ENCODE data around the gene KAT8.
A peak's percentile ranks its signal among the peaks of the same experiment; 100 is the strongest.

The KAT8 gene

DNA sequence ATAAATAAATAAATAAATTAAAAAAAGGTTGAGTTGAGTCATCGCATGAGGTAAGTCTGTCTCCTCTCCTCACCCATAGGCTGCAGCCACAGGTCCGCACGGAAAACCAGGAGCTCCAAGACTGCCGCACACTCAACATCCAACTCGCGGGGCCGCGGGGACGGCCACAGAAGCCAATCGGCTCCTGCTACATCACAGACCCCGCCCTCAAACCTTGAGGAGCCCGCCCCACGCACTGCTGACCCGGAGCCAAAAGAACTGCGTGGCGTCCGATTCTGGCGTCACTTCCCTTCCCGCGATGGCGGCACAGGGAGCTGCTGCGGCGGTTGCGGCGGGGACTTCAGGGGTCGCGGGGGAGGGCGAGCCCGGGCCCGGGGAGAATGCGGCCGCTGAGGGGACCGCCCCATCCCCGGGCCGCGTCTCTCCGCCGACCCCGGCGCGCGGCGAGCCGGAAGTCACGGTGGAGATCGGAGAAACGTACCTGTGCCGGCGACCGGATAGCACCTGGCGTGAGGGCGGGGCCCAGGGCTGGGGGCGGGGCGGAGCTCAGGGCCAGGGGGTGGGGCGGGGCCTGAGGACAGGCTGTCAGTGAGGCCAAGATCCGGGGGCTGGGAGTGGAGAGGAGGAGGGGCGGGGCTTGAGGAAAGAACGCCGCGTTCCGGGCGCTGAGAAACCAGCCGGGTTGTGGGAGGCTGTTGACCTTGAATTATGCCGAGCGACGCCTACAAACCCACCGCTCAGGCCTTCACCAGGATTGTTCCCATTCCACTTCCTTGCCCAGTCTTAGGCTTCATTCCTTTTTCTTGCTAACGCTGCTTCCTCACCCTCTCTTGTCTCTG lies at the start of gene KAT8:
TSS of gene KAT8 (plus strand) at position 281 of the 839 bp plus-strand sequence. CDS start at position 299, 18 bp downstream.
- DNase-seq: peak; percentile 94 to 95

GRCh38 chr16:31071861-31072260 lies 45.6 kb upstream of the KAT8 start:
- peak in 1 of 2 experiments; percentile 15 for DNase-seq

DNA sequence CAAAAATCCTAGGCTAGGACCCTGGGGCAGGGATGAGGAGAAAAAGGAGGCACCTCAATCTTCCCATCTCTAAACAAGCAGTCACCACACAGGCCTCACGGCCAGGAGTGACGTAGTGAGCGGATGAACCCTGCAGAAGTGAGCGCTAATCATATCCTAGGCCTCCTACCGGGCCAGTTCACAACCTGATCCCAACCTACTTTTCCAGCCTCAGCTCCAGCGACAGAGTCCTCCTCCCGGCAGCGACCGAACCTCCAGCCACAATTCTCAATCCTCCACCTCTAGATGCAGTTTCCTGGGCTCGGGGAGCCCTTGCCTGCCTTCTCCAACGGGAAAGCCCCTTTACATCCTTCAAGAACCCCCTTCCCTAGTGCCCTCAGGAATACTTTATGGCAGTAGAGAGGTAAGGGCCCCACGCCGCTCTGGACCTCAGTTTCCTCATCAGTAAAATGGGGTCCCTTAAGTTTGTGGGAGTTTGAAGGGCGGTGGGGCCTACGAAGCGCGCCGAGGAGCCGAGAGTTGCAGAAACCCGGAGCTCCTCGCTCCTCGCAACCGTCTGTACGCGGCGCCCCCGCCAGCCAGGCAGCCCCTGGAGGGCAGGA lies 44.8 kb upstream of the KAT8 start:
- peak in 1 of 2 experiments; percentile 33 for DNase-seq

- DNase-seq: peak; percentile 63 to 81
Measured at GRCh38 chr16:31073142-31073969, 44.1 kb upstream of the KAT8 start.

DNA sequence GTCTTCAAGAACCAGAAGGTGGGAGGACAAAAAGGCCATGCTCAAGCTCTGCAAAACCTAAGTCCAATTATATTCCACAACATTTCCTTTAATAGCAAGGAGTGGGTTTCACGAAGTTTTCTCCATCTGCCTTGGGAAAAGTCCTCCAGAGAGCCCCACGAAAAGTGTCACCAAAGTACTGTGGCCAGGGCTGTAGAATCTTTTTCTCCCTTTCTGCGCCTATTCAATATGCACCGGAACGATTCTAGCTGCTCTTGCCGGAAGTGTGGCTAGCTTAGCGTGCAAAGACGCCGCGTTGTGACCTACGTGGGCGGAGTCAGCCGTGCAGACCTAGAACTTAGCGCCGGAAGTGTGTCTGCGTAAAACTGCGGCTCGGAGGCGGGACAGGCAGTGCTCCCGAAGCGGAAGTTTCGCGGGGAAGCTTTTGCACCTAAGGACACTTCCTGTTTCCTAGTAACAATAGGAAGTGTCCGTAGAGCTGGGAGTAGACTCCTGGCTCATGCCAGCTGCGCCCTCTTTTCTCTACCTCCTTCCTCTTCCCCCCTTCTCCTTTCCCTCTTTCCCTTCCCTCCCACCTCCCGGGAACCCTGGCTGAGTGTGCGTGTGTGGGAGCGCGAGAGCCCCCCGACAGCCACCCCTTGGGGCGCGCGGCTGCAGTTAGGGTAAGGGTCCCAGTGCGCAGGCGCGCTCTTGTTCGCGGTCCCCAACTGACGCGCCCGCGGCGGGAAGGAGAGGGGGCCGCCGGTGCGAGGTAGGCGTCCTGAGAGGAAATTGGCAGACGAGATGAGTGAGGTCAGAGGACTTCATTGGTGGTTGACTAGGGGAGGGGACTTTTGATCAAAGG lies 43.3 kb upstream of the KAT8 start, which contains the start of the genes ZNF646 and ZNF668:
TSS of gene ZNF646 (plus strand) at position 453 of the 844 bp plus-strand sequence. CDS start 1,903 bp downstream, outside the sequence.
TSS of gene ZNF668 (minus strand) at position 271 of the 844 bp plus-strand sequence. CDS start 9,781 bp downstream, outside the sequence.
- DNase-seq: peak; percentile 92 to 98

GRCh38 chr16:31074814-31075183 lies 42.7 kb upstream of the KAT8 start:
- no peak for DNase-seq

DNA sequence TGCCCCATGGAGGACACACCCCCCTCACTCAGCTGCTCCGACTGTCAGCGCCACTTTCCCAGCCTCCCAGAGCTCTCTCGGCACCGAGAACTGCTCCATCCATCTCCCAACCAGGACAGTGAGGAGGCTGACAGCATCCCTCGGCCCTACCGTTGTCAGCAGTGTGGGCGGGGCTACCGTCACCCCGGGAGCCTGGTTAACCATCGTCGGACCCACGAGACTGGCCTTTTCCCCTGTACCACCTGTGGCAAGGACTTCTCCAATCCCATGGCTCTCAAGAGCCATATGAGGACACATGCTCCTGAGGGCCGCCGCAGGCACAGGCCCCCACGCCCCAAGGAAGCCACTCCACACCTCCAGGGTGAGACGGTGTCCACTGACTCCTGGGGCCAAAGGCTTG lies 41.1 kb upstream of the KAT8 start:
- DNase-seq: no peak

DNA sequence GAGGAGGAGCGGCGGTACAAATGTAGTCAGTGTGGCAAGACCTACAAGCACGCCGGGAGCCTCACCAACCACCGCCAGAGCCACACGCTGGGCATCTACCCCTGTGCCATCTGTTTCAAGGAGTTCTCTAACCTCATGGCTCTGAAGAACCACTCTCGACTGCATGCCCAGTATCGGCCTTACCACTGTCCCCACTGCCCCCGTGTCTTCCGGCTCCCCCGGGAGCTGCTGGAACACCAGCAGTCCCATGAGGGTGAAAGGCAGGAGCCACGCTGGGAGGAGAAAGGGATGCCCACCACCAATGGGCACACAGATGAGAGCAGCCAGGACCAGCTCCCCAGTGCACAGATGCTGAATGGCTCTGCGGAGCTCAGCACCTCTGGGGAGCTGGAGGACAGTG lies 40.4 kb upstream of the KAT8 start:
- no peak for DNase-seq

DNA sequence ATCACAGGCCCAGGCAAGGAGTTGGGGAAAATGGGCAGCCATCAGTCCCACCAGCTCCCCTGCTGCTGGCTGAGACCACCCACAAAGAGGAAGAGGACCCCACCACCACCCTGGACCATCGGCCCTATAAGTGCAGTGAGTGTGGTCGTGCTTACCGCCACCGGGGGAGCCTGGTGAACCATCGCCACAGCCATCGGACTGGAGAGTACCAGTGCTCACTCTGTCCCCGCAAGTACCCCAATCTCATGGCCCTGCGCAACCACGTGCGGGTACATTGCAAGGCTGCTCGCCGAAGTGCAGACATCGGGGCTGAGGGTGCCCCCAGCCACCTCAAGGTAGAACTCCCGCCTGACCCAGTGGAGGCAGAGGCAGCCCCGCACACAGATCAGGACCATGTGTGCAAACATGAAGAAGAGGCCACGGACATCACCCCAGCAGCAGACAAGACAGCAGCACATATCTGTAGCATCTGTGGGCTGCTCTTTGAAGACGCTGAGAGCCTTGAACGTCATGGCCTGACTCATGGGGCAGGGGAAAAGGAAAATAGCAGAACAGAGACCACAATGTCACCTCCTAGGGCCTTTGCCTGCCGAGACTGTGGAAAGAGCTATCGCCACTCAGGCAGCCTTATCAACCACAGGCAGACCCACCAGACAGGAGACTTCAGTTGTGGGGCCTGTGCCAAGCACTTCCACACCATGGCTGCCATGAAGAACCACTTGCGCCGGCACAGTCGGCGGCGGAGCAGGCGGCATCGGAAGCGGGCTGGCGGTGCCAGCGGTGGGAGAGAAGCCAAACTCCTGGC lies 39.7 kb upstream of the KAT8 start:
- no peak for DNase-seq

DNA sequence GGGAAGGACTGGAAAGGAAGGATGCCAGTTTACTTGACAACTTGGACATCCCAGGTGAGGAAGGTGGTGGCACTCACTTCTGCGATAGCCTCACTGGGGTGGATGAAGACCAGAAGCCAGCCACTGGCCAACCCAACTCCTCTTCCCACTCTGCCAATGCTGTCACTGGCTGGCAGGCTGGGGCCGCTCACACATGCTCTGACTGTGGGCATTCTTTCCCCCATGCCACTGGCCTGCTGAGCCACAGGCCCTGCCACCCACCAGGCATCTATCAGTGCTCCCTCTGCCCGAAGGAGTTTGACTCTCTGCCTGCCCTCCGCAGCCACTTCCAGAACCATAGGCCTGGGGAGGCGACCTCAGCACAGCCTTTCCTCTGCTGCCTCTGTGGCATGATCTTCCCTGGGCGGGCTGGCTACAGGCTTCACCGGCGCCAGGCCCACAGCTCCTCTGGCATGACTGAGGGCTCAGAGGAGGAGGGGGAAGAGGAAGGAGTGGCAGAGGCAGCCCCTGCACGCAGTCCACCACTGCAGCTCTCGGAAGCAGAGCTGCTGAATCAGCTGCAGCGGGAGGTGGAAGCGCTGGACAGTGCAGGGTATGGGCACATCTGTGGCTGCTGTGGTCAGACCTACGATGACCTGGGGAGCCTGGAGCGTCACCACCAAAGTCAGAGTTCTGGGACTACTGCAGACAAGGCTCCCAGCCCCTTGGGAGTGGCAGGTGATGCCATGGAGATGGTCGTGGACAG lies 38.7 kb upstream of the KAT8 start:
- DNase-seq: no peak

DNA sequence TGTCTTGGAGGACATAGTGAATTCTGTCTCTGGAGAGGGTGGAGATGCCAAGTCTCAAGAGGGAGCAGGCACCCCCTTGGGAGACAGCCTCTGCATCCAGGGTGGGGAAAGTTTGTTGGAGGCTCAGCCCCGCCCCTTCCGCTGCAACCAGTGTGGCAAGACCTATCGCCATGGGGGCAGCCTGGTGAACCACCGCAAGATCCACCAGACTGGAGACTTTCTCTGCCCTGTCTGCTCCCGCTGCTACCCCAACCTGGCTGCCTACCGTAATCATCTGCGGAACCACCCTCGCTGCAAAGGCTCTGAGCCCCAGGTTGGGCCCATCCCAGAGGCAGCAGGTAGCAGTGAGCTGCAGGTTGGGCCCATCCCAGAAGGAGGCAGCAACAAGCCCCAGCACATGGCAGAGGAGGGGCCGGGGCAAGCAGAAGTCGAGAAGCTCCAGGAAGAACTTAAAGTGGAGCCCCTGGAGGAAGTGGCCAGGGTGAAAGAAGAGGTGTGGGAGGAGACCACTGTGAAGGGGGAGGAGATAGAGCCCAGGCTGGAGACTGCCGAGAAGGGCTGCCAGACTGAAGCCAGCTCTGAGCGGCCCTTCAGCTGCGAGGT lies 38.0 kb upstream of the KAT8 start:
- no peak for DNase-seq

DNA sequence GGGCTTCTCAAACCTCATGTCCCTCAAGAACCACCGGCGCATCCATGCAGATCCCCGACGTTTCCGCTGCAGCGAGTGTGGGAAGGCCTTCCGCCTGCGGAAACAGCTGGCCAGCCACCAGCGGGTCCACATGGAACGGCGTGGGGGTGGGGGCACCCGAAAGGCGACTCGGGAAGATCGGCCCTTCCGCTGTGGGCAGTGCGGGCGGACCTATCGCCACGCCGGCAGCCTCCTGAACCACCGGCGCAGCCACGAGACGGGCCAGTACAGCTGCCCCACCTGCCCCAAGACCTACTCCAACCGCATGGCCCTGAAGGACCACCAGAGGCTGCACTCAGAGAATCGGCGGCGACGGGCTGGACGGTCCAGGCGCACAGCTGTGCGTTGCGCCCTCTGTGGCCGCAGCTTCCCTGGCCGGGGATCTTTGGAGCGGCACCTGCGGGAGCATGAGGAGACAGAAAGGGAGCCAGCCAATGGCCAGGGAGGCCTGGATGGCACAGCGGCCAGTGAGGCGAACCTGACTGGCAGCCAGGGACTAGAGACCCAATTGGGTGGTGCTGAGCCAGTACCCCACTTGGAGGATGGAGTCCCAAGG lies 37.3 kb upstream of the KAT8 start:
- no peak for DNase-seq

- no peak for DNase-seq
Measured at GRCh38 chr16:31080756-31081419, 36.6 kb upstream of the KAT8 start.

- no peak for DNase-seq
Measured at GRCh38 chr16:31081428-31082351, 35.8 kb upstream of the KAT8 start.

DNA sequence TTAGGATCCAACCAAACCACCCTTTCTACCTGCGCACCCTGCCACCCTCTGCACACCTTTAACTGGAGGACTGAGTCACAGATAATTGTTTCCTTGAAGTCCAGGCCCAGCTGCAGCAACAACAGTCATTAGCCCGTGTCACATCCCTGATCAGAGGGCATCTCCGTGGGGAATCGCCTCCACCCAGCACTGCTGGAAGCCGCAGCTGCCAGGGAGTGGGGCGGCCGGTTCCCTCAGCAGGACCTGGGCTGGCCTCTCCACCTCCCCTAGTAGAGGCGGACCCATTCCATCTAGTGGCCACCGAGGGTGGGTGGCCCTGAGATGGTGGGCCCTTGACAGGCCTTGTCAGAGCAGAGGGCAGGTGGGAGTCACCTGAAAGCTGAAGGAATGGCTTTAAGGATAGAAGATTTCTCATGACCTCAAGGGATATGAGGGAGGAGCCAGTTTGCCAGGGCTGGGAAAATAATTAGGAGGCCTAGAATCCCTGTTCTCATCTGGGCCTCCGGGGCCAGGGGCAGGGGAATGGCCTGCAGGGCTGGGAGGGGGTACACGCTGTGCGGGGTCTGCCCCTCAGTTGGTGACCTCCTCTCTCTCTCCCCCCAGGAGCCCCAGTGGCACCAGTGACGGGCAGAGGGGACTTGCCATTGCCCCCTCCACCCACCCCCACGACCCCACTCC lies 35.0 kb upstream of the KAT8 start:
- no peak for DNase-seq

DNA sequence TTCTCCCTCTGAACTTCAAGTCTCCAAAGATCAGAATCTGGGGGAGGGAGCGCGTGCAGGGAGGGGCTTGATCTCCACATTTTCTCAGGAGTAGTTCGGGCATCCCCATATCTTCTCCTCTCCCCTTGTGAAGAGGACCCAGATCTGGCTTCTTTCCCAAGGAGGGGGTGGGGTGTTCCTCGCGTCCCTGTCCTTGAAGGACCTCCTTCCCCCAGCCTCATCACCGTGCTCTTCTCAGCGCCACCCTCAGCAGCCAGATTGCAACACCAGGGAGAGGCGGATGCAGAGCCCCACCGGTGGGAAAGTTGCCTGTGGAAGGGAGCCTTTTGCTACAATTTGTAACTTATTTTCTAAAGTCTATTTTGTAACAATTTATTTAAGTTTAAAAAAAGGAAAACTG lies 34.4 kb upstream of the KAT8 start:
- DNase-seq: no peak

DNA sequence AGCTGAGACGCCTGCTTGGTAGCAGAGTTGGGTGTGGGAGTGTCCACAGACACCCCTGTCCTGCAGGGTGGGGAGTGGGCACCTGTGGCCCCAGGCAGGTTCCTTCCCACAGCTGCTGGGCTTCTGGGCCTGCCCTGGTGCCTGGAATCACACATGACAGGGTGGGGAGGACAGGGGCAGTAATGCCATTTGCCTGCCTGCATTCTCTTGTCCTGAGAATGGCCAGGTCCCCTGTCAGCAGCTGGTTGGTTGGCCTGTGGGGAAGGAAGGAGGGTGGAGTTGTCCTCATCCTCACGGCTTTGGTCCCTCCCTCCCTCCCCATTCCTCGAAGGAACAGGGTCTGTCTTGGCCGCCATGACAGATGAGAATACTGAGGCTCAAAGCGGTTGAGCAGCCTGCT lies 33.9 kb upstream of the KAT8 start:
- no peak for DNase-seq

- no peak for DNase-seq
Measured at GRCh38 chr16:31083981-31084380, 33.5 kb upstream of the KAT8 start.

All from NCI-H2081 (cell line).